SK-N-SH (cell line): ENCODE results near the gene PPP1R12B.
"Not testable (repeated sequence)": the region's sequence is repeated elsewhere in the genome, so short reads cannot be mapped to it uniquely, and the experiment has no call there.

Source experiments
- JUND ChIP-seq: IDR thresholded peaks from 2 replicates; pipeline ENCODE4 v1.4.0; 2012
- TF ChIP-seq, protein P1 (sequence below): IDR thresholded peaks from 2 replicates; pipeline ENCODE4 v1.4.0; 2012; ENCODE audit warnings: low read depth, borderline replicate concordance
- TF ChIP-seq, protein P2 (sequence below): fragments of 200-600 bp; sonication (generic); IDR thresholded peaks from 2 replicates; pipeline ENCODE4 v1.6.1; 2017; ENCODE audit warnings: antibody characterized with exemption, mild to moderate bottlenecking, moderate library complexity

DNA sequence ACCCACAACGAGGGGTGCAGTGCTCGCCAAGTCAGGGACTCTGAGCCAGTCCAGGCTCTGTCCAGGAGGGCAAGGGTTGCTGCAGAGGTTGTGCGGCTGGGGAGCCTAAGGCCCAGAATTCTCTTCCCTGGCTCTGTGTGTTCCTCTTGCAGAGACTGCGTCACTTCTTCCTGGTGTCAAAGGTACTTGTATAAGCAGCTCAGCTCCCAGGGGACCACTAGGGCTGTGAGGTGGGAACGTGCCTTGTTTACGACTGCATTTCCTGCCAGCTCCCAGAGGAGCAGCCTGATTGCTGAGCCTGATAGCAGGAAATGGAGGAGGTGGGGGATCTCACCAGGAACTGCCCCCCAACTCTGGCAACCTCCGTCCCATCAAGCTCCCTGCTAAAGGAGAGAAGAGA lies 278.5 kb downstream of the PPP1R12B start:
- not testable (repeated sequence) for TF ChIP-seq JUND
- TF ChIP-seq, protein P1, sequence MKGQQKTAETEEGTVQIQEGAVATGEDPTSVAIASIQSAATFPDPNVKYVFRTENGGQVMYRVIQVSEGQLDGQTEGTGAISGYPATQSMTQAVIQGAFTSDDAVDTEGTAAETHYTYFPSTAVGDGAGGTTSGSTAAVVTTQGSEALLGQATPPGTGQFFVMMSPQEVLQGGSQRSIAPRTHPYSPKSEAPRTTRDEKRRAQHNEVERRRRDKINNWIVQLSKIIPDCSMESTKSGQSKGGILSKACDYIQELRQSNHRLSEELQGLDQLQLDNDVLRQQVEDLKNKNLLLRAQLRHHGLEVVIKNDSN, result not testable (repeated sequence)
- TF ChIP-seq, protein P2, sequence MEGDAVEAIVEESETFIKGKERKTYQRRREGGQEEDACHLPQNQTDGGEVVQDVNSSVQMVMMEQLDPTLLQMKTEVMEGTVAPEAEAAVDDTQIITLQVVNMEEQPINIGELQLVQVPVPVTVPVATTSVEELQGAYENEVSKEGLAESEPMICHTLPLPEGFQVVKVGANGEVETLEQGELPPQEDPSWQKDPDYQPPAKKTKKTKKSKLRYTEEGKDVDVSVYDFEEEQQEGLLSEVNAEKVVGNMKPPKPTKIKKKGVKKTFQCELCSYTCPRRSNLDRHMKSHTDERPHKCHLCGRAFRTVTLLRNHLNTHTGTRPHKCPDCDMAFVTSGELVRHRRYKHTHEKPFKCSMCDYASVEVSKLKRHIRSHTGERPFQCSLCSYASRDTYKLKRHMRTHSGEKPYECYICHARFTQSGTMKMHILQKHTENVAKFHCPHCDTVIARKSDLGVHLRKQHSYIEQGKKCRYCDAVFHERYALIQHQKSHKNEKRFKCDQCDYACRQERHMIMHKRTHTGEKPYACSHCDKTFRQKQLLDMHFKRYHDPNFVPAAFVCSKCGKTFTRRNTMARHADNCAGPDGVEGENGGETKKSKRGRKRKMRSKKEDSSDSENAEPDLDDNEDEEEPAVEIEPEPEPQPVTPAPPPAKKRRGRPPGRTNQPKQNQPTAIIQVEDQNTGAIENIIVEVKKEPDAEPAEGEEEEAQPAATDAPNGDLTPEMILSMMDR, result not testable (repeated sequence)
